Measurements from ENCODE around the gene PUM2.
A peak's percentile ranks its signal among the peaks of the same experiment; 100 is the strongest.

GRCh38 chr2:20223407-20224163 lies 127.1 kb downstream of the PUM2 start:
- TF ChIP-seq CTCF (conservative IDR thresholded peaks at IDR 0.05; ENCODE audit: low read depth, low read length) (no peak), EZH2 (IDR thresholded peaks at IDR 0.05; ENCODE audit: borderline replicate concordance, low read depth, low read length, poor library complexity, severe bottlenecking) (peak; percentile 65)

All from A673 (cell line).